Suppressor macrophage (primary cell): ENCODE measurements around the gene TBX15.
"Not testable (repeated sequence)": the region's sequence is repeated elsewhere in the genome, so short reads cannot be mapped to it uniquely, and the experiment has no call there.

Experiments
- DNase-seq, 4 experiments: peaks; one replicate each; pipeline ENCODE4 v3.0.0-alpha.2; 2020 to 2022

Gene TBX15

DNA sequence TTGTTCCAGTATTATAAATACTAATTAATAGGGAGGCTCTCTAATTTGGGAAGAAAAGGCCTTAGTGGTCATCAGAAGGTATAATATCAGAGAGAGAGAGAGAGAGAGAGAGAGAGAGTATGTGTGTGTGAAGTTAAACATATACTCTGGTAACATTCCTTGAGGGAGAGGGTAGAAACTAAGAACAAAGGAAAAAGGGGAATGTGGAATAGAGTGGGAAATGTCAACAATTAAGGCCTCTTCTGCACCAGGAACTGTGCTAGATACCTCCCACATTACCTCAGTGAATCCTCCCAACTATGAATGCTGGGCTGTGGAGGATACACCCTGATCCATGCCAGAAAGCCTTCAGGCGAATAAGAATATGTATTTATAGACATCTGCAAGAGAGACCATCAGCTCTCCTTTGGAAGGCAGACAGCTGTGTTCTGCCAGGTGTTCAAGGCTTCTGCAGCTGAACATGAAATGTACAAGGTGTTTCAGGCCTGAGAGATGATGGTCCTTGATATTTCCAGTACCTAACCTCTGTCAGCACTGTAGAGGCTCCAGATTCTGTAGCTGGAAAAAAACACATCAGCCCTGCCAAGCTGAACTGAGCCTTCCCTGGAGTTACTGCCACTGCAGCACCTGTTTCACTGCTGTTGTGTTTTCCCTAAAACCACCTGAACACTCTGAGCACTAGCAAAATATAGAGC is 29.1 kb downstream of the TBX15 start:
- no peak for DNase-seq

DNA sequence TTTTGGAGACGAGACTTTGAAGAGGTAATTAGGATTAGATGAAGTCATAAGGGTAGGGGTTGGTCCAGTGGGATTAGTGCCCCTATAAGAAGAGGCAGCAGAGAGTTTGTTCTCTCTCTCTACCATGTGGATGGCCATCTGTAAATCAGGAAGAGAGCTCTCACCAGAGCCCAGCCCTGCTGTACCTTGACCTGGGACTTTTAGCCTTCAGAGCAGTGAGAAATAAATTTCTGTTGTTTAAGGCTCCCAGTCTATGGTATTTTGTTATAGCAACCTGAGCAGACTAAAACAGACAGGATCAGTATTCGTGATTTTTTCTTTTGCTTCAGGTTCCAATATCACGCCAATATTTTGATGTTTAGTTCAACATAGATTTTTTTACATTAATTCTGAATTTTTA is 30.0 kb downstream of the TBX15 start:
- no peak for DNase-seq

DNA sequence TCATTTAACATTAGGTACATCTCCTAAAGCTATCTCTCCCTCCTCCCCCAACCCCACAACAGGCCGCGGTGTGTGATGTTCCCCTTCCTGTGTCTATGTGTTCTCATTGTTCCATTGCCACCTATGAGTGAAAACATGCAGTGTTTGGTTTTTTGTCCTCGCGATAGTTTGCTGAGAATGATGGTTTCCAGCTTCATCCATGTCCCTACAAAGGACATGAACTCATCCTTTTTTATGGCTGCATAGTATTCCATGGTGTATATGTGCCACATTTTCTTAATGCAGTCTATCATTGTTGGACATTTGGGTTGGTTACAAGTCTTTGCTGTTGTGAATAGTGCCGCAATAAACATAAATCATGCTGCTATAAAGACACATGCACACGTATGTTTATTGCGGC is 30.6 kb downstream of the TBX15 start:
- DNase-seq = not testable (repeated sequence)

DNA sequence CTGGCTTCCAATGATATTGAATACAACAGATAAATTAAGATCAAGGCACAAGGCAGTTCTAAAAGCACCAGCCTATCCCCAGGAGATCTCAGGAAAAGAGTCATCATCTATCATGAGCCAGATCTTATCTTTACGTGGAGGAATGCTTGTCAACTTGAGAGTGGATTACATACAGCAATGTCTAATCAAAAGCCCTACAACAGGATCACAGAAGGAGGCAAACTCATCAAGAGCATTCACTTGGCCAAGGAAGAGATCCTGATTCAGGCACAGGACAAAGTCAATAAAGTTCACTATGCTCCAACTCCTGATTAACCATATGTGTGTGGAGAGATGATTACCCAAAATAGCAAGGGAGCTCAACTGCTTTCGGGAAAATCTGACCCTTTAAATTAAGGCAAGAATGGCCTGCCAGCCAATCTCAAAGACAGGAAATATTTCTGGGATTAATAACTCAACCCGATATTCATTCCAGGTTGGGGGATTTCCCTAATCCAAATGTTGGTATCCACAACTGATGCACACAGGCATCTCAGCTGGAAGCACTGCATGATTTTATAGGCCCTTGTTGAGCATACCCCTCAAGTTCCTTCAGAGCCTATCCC is 33.7 kb downstream of the TBX15 start:
- DNase-seq = no peak

DNA sequence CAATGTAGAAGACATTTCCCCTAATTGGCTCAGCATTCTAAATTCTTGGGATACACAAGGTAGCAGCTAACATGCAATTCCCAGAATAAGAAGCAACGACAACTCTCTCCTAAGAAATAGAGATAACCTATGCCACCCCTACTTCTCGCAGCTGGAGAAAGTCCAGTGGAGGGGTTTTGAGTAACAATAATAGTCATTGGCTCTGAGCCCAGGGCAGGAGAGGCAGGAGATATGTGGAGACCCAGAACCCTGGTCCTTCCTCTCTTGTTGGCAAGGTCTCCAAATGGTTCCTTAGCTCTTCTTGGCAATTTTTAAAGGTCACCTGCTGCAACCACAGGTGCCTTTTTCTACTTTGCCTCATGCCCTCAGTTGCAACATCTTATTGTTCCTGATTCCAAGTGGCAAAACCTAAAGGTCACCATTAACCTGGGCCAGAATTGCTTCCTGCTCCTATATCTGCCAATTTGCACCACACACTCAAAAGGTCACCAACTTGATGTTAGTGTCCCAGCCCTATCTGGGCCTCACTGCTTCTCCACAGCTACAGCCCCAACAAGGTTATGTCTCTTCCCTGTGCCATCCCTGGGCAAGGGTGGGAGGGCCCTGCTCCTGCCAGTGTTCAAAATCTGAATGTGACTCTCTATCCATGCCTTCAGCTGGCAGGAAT is 36.7 kb downstream of the TBX15 start:
- no peak for DNase-seq

DNA sequence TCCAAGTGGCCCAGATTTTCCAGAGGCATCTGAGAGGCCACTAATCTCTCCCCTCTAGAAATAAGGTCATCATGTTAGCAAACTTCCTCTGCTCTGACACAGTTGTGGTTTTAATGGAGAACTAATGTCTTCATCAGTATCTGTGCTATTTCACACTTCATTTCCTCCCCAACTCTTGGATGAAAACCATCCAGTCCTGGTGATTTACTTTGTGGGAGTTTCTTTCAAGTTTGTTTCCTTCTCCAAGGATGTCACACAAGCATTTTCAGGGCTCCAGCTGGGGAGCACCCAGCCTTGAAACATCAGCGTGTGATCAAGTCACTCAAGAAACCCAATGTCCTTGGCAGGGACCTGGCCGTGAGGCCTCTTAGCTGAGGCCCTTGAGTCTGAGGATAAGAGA is 38.8 kb downstream of the TBX15 start:
- no peak for DNase-seq

DNA sequence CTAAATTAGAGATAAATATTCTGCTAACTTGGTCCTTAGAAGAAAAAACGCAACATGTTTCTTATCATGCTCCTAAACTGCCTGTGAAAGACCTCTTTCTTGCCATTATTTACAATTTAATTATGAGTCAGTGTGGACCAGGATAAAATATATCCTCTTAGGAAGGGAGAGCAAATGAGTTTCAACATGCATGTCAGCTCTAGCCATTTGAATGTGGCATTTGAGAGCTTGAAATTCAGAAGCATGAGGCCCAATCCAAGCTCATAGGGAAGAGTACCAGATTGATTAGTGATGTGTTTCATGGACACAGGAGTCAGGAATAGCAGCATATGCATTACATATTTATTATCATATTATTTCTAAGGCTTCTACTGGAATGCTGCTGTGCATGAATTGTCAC is 39.3 kb downstream of the TBX15 start:
- no peak for DNase-seq

DNA sequence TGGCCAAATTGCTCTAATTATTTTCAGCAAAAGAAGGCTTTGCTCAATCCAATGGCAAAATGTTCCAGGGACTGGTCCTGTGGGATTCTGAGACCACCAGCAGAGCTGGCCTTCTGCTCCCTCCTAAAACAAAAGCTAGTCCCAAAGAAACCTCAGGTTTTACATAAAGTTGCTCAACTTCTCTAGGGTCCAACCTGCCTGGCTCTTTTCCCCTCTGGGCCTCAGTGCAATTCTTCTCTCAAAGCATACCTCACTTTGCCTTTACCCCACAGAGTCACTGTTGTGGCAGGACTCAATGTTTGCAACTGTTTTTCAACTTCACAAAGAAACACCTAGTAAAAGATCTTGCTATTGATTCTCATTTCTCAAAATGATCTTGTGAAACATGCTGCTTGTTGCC is 39.8 kb downstream of the TBX15 start:
- DNase-seq = no peak

DNA sequence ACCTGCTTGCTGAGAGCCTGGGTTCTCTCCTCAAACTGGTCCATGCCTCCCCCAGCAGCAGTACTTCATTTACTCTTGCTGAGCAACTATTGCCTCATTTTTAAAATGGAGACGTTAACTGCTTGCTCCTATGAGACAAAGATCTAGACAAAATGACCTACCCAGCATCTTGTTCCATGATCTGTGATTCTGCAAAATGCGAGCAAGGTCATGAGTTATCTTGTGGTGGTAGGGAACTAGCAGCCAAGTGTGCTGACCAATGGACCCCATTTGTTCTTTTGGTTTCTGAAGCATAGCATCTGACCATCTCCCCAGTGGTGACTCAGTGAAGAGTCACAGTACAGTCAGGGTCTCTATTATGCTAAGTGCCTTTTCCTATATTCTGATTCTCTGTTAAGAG is 40.4 kb downstream of the TBX15 start:
- DNase-seq = no peak

DNA sequence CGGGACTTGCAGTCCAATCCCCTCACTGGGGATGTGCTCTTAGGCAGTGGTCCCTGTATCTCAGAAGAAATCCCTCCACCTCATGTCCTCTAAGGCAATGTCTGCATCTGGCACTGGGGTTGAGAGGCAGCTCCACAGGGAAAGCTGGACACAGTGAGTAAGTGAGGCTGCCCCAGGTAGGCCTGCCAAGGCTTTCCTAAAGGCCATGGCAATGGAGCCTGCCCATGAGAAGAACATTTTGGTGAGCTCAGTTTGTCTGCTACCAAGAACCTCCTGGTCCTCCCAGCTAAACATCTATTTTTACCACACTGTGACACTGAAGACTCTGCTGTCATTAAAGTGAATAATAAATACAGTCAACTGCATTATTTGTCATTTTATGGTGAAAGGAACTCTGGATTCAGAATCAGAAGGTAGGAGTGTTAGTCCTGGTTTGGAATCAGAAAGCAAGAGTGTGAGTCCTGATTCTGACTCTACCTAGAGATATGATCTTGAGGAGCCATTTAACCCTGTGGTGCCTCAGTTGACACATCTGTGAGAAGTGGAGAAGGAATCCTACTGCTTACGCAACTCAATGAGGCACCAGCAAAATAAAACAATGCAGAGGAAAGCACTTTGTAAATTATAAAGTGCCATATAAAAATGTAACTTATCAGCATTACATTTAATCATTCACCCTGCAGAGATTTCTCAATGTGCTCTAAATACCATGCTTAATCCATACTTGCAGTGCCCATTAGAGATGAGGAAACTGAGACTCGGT is 41.0 kb downstream of the TBX15 start:
- DNase-seq = no peak

DNA sequence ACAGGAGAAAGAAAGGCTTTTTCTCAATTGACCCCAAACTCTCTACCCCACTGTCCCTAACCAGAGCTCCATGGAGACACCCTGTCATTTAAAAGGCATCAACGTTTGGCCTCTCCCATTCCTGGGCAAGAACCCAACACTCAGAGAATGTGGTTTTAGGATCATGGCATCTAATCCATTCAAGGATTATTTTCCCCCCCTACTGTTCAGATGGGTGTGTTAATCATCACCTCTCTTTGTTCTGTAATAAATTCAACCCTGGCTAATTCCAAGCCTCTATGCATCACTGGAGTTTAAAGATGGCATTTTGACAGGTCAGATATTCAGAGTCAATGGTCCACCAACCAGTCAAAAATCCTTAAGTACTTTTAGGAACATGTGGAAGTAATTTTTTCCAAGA is 42.7 kb downstream of the TBX15 start:
- DNase-seq = no peak

DNA sequence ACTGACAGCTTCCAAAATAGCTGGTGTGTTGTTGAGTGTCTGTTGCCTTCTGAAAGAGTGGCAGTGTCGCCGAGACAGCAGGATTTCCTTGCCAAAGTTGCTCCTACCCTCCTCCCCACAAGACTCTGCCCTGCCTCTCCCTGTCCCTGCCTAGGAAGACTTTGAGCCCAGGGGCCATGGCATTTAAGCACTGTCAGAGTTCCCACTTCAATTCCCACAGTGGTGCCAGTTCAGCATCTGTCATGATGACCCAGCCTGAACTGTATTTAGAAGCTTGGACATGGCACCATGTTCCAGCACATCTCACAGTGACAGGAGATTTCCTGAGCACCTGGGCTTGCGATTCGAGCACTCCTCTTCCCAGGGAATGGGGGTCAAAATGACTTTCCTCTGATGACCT is 43.6 kb downstream of the TBX15 start:
- DNase-seq = no peak

DNA sequence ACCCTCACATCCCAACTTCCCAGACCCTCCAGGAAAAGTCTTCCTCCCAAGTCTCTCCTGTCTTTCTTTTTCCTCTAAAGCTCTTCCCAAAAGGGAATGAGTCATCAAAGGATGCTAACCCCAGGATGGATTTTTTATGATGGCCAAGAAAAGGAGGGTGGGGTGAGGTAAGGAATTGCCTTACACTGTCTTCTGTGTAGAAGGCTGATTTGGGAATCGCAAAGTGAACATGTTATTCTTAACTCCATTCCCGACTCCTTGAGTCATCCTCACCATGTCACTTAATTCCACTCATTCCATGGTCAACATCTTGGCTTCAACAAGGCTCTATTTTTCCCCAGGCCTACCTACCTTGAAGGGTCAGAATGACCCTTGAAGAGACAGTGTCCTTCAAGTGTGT is 44.0 kb downstream of the TBX15 start:
- DNase-seq = no peak

DNA sequence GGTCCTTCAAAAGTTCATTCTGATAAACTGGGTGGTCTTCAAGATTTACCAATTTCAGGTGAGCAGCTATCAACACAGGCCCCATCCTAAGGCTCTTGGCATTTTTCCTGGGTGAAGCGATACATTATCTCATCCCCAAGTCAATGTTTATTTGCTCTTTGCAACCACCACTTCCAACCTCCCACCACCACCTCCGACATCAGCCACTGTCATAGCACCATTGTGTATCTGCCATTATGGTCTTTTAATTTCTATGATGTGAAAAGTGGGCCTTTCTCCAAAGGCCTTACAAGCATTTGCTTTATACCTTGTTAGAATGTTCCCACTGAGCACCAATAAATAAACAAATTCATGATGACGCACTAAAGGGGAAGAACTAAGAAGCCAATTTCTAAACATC is 47.2 kb downstream of the TBX15 start:
- DNase-seq = no peak

DNA sequence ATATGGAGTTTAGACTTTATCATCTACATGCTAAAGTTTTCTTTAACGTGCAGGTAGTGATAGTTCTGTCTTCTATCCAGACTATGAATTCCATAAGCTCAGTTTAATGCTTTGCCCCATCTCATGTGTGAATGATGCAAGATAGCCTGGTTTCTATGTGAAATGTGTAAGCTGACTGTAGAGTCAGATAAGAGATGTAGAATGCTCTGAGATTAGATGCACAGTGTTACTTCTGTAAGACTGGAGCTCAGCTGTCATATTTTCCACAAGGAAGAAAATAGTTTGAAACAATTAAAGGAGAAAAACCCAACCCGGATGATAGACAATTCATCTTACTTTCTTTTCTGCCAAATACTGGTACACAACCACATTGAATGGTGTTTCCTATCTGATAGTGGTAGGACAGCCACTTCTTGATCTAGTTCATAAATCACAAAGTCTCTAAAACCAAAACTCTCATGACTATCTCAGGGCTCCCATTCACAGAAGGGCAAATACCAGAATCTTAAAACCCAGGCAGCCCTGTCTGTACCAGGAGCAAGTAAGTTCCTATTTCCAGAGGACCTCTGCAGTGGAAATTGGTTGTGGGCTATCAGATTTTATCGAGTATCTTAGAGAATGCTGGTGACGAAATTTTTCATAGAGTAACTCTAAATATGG is 50.6 kb downstream of the TBX15 start:
- no peak for DNase-seq

DNA sequence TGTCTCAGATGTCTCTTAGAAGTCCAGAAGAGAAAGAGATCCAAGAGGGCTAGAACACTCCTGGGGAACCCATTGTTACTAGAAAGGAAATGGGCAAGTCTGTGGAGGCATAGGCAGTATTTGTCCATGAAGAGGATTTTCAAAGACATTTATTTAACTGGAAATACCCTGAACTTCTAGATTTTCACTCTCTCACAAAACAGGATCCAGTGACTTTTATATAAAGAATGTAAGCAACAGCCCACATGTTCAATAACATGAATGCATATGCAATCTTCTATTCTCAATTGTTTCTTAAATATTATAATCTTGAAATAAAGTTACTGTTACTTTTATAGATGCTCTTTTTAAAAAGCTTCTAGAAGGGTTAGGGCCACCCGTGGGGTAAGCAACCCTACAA is 53.4 kb downstream of the TBX15 start:
- DNase-seq = no peak

DNA sequence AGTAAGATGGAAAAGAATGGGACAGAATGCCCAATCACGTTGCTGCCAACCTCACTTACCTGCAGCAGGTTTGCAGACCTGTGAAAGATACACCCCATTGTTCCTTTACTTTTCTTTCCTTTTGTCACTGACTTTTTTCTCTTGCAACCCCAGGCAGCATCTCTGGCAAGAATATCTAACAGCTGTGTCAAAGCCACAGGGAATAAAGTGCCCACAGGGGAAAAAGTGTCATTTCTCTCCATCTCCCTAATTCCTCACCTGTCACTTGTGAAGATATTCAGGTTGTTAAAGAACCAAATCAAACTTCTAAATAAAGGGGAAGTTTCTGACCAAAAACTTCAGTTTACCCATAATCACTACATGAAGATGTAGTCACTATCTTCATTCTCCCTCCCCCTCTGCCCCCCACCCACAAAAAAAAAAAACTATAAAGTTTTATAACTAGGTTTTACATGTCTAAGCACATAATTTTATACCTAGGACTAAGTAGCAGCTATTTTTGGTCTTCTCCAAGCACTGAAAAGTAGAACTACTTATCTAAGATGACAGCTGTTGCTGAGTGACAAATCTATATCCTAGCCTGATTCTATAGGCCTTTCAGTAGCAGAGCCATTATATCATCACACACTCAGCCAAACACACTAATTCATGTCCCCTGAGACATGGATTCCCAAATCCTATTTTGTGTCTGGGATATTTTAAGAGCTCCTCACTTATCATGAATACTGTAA is 54.9 kb downstream of the TBX15 start:
- no peak for DNase-seq

DNA sequence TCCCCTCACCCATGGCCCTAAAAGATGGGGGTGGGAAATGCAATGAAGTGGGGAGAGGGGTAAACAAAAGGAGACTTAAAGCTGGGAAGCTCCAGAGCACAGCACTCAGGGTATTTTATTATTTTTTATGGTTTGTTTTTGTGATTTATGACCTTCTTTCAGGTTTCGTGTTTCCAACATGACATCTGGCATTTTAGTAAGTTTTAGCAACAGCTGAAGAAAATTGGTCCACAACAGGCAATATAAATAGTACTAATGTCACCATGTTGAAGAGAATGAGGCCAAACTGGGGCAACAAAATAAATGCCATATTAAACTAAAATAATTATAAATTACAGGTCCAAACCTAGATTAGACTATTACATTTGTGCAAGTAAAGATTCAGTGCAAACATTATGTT is 56.3 kb downstream of the TBX15 start:
- no peak for DNase-seq

DNA sequence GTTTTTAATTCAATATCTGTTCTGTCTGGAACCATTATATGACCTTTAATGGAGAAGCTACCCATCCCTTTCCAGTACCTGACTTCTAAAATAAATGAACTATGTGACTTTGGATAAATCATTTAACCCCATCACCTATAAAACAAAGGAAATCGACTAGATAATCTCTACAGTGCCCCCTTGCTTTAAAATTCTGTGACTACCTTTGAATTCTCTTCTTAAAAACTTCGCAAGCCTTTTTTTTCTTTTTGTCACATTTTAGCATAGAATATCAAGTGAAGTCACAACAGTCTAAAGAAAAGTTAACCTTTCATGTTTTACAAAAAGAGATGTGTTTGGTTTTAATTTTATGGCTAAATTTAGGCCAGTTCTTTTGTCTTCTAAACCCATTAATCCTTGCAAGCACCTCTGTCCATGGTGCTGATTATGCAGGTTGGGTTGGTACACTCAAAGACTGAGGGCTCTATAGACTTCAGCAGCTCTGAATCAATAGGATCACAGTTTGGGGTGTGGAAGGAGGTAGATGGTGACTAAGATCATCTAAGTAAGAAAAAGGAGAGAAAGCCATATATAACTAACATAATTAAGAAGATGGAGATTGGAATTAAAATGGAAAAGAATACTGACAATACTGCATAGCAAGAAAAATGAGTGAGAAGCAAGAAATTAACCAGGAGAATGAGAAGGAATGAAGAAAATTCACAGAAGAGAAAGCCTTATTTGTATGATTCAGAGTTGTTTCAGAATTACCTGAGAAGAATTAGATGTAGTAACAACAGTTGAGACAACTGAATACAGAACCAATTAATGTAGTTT is 59.2 kb downstream of the TBX15 start:
- DNase-seq = peak in 3 of 4 experiments; percentile 3 to 18 (median 13)

DNA sequence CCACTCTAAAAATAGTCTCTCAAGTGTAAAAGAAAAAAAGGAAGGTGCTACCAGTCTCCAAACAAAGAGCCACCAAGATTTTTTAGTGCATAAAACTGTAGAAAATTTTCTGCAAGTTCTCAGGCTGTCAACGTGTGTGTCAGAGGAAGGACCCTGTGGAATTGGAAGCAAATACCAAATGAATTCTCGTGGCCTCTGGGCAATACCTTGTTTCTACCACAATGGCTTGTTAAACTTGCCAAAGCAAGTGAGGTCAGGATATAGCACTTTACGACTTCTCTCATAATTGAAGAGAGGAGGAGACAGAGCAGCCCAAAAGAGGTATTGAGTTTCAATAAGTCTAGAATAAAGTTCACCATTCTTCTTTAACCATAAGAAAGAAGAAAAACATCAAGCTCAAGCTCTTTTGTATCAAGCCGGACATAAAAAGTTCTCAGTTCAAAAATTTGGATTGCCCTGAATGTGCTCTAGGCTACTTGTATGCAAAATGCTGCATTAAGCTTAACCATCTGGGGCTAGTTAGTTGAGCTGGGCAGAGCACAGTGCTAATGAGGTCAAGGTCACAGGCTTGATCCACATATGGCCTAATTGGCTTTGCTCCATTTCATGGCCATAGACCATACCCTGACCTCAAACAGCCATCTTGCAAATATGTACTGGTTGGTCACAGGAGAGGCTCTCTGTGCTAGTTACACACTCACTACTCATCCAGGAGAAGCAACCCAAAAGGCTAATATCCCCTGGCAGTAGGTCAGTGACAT is 60.5 kb downstream of the TBX15 start:
- no peak for DNase-seq

DNA sequence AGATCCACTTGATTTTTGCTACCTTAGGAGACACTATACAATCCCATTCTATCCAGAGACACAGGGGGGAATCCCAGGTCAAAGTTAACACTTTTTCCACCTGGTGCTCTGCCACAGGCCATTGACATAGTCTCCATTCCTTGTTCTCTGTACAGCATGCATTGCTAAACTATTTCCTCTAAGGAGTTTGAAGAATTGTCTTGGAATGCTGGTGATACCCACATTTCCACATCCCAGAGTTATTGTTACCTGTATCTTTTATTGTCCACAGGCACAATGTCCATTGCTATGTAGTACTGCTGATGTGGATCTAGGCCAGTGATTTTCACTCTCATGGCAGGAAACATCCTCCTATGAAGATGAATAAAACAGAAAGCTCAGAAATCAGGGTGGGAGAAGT is 61.9 kb downstream of the TBX15 start:
- DNase-seq = no peak
